HepG2 (cell line): ENCODE results near the gene PPM1G. TPM values are rescaled to one million over a fixed set of nuclear protein-coding genes. Genes with fewer than 3 reads are reported as not detected.

Experiments
- ARNT ChIP-seq: fragments of 450-650 bp; IDR thresholded peaks from 2 replicates; pipeline ENCODE4 v1.6.1; 2017
- CEBPB ChIP-seq: IDR thresholded peaks from 2 replicates; pipeline ENCODE4 v1.6.1; 2011; ENCODE audit warnings: low read depth, low read length, improper control_type of control experiment, borderline replicate concordance
- CSRNP2 ChIP-seq: sonication (generic); formaldehyde crosslinking; conservative IDR thresholded peaks from 2 replicates; pipeline ENCODE4 v1.8.0; 2022; ENCODE audit warnings: low read depth, missing genetic modification reagents
- GMEB1 ChIP-seq: sonication (generic); formaldehyde crosslinking; IDR thresholded peaks from 2 replicates; pipeline ENCODE4 v1.5.1; 2020; ENCODE audit warnings: missing genetic modification reagents, mild to moderate bottlenecking, borderline replicate concordance
- GRHL1 ChIP-seq: sonication (generic); formaldehyde crosslinking; conservative IDR thresholded peaks from 2 replicates; pipeline ENCODE4 v1.8.0; 2022; ENCODE audit warnings: missing genetic modification reagents
- HINFP ChIP-seq: sonication (generic); formaldehyde crosslinking; IDR thresholded peaks from 2 replicates; pipeline ENCODE4 v1.4.0; 2020; ENCODE audit warnings: low read depth, mild to moderate bottlenecking, missing genetic modification reagents
- ISL2 ChIP-seq: sonication (generic); formaldehyde crosslinking; IDR thresholded peaks from 2 replicates; pipeline ENCODE4 v1.5.0; 2020; ENCODE audit warnings: missing genetic modification reagents
- KDM4B ChIP-seq: sonication (generic); formaldehyde crosslinking; IDR thresholded peaks from 2 replicates; pipeline ENCODE4 v1.4.0; 2020; ENCODE audit warnings: missing genetic modification reagents
- NCOA2 ChIP-seq: sonication (generic); formaldehyde crosslinking; IDR thresholded peaks from 2 replicates; pipeline ENCODE4 v1.8.0; 2022; ENCODE audit warnings: inconsistent platforms
- PHF21A ChIP-seq: sonication (generic); formaldehyde crosslinking; IDR thresholded peaks from 2 replicates; pipeline ENCODE4 v1.5.0; 2020; ENCODE audit warnings: mild to moderate bottlenecking, missing genetic modification reagents
- RBM39 ChIP-seq: fragments of 200-400 bp; formaldehyde crosslinking; IDR thresholded peaks from one replicate; pipeline ENCODE4 v1.6.1; 2018; ENCODE audit warnings: antibody characterized with exemption, mild to moderate bottlenecking, low read depth, low read length; ENCODE audit not compliant: poor library complexity, severe bottlenecking
- RELA ChIP-seq: sonication (generic); formaldehyde crosslinking; IDR thresholded peaks from 2 replicates; pipeline ENCODE4 v1.4.0; 2020; ENCODE audit warnings: missing genetic modification reagents
- SIX1 ChIP-seq: sonication (generic); formaldehyde crosslinking; IDR thresholded peaks from 2 replicates; pipeline ENCODE4 v1.4.0; 2020; ENCODE audit warnings: missing genetic modification reagents, borderline replicate concordance
- SOX13 ChIP-seq, 3 experiments: fragments of 450-650 bp in 1 of 3; sonication (generic) in 1 of 3; formaldehyde crosslinking in 1 of 3; IDR thresholded peaks in 2 of 3; conservative IDR thresholded peaks in 1 of 3; 2 replicates each; pipeline versions ENCODE4 v1.5.0 to v1.6.1; 2016 to 2020; ENCODE audit warnings: antibody characterized with exemption in 1 of 3, mild to moderate bottlenecking in 1 of 3, missing compliant biosample characterization in 1 of 3, missing genetic modification reagents in 1 of 3, moderate library complexity in 1 of 3
- ZBTB21 ChIP-seq: sonication (generic); formaldehyde crosslinking; IDR thresholded peaks from 2 replicates; pipeline ENCODE4 v1.4.0; 2020; ENCODE audit warnings: missing genetic modification reagents
- ZBTB25 ChIP-seq: IDR thresholded peaks from 2 replicates; pipeline ENCODE4 v1.6.1; 2018; ENCODE audit warnings: missing genetic modification reagents
- ZNF232 ChIP-seq: sonication (generic); formaldehyde crosslinking; IDR thresholded peaks from 2 replicates; pipeline ENCODE4 v1.4.0; 2020; ENCODE audit warnings: missing genetic modification reagents, borderline replicate concordance
- ZNF431 ChIP-seq: sonication (generic); formaldehyde crosslinking; IDR thresholded peaks from 2 replicates; pipeline ENCODE4 v1.9.0; 2022; ENCODE audit warnings: missing genetic modification reagents, low read depth, mild to moderate bottlenecking, borderline replicate concordance
- ZNF746 ChIP-seq: sonication (generic); formaldehyde crosslinking; IDR thresholded peaks from 2 replicates; pipeline ENCODE4 v1.8.0; 2022; ENCODE audit warnings: mild to moderate bottlenecking, missing genetic modification reagents
- polyA plus RNA-seq, 8 experiments: library from polyadenylated mRNA; depleted of rRNA in 3 of 8; stranded (reverse) in 7 of 8; unstranded in 1 of 8; fragments of >200 nt; fragmentation: Illumina TruSeq in 4 of 8; extraction: Trizol in 4 of 8; gene quantifications; 2 replicates each; pipeline versions ENCODE4 v1.2.1 to v1.2.3, GENCODE V29; 2011 to 2016; ENCODE audit warnings: low read depth in 4 of 8, missing spikeins in 1 of 8, mixed read lengths in 1 of 8; ENCODE audit not compliant: insufficient read depth in 1 of 8
- total RNA-seq, 5 experiments: library from RNA; depleted of rRNA; stranded (reverse); fragments of >200 nt; fragmentation: Illumina TruSeq; extraction: Trizol; gene quantifications; 2 replicates each; pipeline ENCODE4 v1.2.3, GENCODE V29; 2016; ENCODE audit warnings: low read depth in 1 of 5

PPM1G gene
- total and polyA plus RNA-seq, 2 of the 13 experiments (the other 11 are each of a cell fraction or from before 2014, with no cell fraction given): 58.2 to 213 TPM

- no peak for TF ChIP-seq ARNT
- TF ChIP-seq ZNF431 (CRISPR knock-in tag): peak; percentile 87
- TF ChIP-seq SOX13 (IDR thresholded peaks at IDR 0.05): no peak
- TF ChIP-seq SOX13 (CRISPR knock-in tag; conservative IDR thresholded peaks at IDR 0.05 in 1 of 2, IDR thresholded peaks at IDR 0.05 in 1 of 2): peak in 1 of 2 experiments; percentile 45; a peak in 1 of 4 replicates
- TF ChIP-seq GRHL1 (CRISPR knock-in tag): no peak
- no peak; the same call in 1 of the 2 replicates for TF ChIP-seq KDM4B (CRISPR knock-in tag)
- peak; percentile 86; the same call in 1 of the 2 replicates for TF ChIP-seq HINFP (CRISPR knock-in tag)
- TF ChIP-seq SIX1: peak; percentile 47; the same call in 1 of the 2 replicates
- TF ChIP-seq CEBPB: no peak
- TF ChIP-seq CSRNP2 (CRISPR knock-in tag): no peak
- peak; percentile 73; the same call in 1 of the 2 replicates for TF ChIP-seq ISL2
- 0 out of 2 replicates have a peak, but pooled peaks have one; percentile 12 for TF ChIP-seq RELA (CRISPR knock-in tag)
- no peak; the same call in 1 of the 2 replicates for TF ChIP-seq ZNF746 (CRISPR knock-in tag)
- peak; percentile 48 for TF ChIP-seq NCOA2
- peak; percentile 73 for TF ChIP-seq RBM39
- peak; percentile 72 for TF ChIP-seq PHF21A
- no peak for TF ChIP-seq ZBTB21 (CRISPR knock-in tag)
- TF ChIP-seq ZBTB25 (CRISPR knock-in tag): peak; percentile 91; the same call in 1 of the 2 replicates
- peak; percentile 92 for TF ChIP-seq GMEB1 (CRISPR knock-in tag)
- peak; percentile 51; the same call in 1 of the 2 replicates for TF ChIP-seq ZNF232 (CRISPR knock-in tag)
Measured at GRCh38 chr2:27409321-27410073, at the start of gene PPM1G (continued).
